Heart left ventricle (tissue), 16 donors: Measurements from ENCODE around the gene BRPF1. TPM values are rescaled to one million over a fixed set of nuclear protein-coding genes. Genes with fewer than 3 reads are reported as not detected.
A peak's percentile ranks its signal among the peaks of the same experiment; 100 is the strongest.

Experiments used
- ATAC-seq, 4 donors: fragments of 200-7000 bp; cut with Tn5 transposase; one replicate each; pipeline ENCODE4 v1.9.1; 2020 to 2022; ENCODE audit warnings: moderate library complexity in 4 of 4, mild to moderate bottlenecking in 3 of 4, moderate number of reproducible peaks in 1 of 4
- DNase-seq, 5 donors: peaks; one replicate each; pipeline ENCODE4 v3.0.0-alpha.2; 2020
- H3K27ac ChIP-seq, 12 donors: fragments of 200-600 bp; sonication (generic) in 4 of 12; one replicate each; pipeline versions ENCODE4 v1.5.0 to v1.8.0; 2016 to 2022; ENCODE audit warnings: mild to moderate bottlenecking in 2 of 12
- H3K27me3 ChIP-seq, 9 donors: fragments of 200-600 bp; sonication (generic) in 2 of 9; one replicate each; pipeline versions ENCODE4 v1.5.1 to v1.8.0; 2016 to 2022; ENCODE audit warnings: mild to moderate bottlenecking in 3 of 9
- H3K36me3 ChIP-seq, 9 donors: fragments of 200-600 bp; sonication (generic) in 2 of 9; one replicate each; pipeline versions ENCODE4 v1.5.0 to v1.8.0; 2018 to 2022; ENCODE audit warnings: mild to moderate bottlenecking in 2 of 9
- H3K4me1 ChIP-seq, 12 donors: fragments of 200-600 bp; sonication (generic) in 4 of 12; one replicate each; pipeline versions ENCODE4 v1.5.0 to v1.8.0; 2016 to 2022; ENCODE audit warnings: mild to moderate bottlenecking in 3 of 12
- H3K4me3 ChIP-seq, 12 donors: fragments of 200-600 bp; sonication (generic) in 4 of 12; one replicate each; pipeline versions ENCODE4 v1.5.0 to v1.8.0; 2017 to 2022; ENCODE audit warnings: mild to moderate bottlenecking in 9 of 12, moderate library complexity in 4 of 12
- H3K9me3 ChIP-seq, 12 donors: fragments of 200-600 bp; sonication (generic) in 4 of 12; one replicate each; pipeline versions ENCODE4 v1.5.0 to v1.8.0; 2016 to 2022; ENCODE audit warnings: mild to moderate bottlenecking in 1 of 12
- CTCF ChIP-seq, 12 donors: fragments of 200-600 bp; sonication (generic) in 4 of 12; IDR thresholded peaks; one replicate each; pipeline versions ENCODE4 v1.5.0 to v1.8.0; 2018 to 2022; ENCODE audit warnings: antibody characterized with exemption in 12 of 12, mild to moderate bottlenecking in 5 of 12
- POLR2A ChIP-seq, 2 donors: fragments of 450-650 bp; IDR thresholded peaks; one replicate each; pipeline ENCODE4 v1.6.1; 2017; ENCODE audit warnings: antibody characterized with exemption in 2 of 2, mild to moderate bottlenecking in 2 of 2, moderate library complexity in 2 of 2
- WGBS, 4 donors: extraction: QIAGEN DNeasy Blood & Tissue Kit in 2 of 4; methylation state at CpG; one replicate each; pipeline versions ENCODE4 v1.1.5 to v1.1.7; 2013 to 2018; 5-methylcytosine and 5-hydroxymethylcytosine counted together
- intact Hi-C, 10 donors: fragments of 100-400 bp; cut with DNase I; formaldehyde crosslinking; loops; one replicate each; pipeline versions ENCODE4 v1.11.1 to v1.14.2; 2022
- polyA plus RNA-seq, 2 donors: library from polyadenylated mRNA; stranded (reverse); fragments of 200-250 nt; gene quantifications; one replicate each; pipeline ENCODE4 v1.2.3, GENCODE V29; 2013
- total RNA-seq, 9 donors: library from RNA; depleted of rRNA in 2 of 9; stranded (reverse); fragments of >200 nt in 2 of 9; fragmentation: NEBNext Ultra II Directional in 3 of 9; extraction: Animal tissue kit (Norgen Biotek cat#: 25700) in 3 of 9; gene quantifications; one replicate each; pipeline versions ENCODE4 v1.1.0 to v1.2.4, GENCODE V29; 2016 to 2023
- donor health status: ischemic (EF 13 %, LVEDD 7.1; RV severe dilation, severe dysfunction).
- donor health status: healthy with polysubstance abuse.
- donor health status: DM: no; HTN: yes; CAD: no.
- donor health status: DM: no; HTN: no; CAD: no.
- donor health status: ischemic (EF 25% LVEDD 6.9; RV normal size, moderate dysfunction).
- donor health status: ischemic (EF 25% LVEDD 5.7; RV mildly dilated, moderate dysfunction).
- donor health status: healthy.
- donor health status: DM: yes; HTN: yes; CAD: no.
- donor health status: ischemic (EF 35%, LVEDD 5.7; RV mildly dilated, moderate dysfunction).
- donor health status: nonischemic (EF 11% LVEDD 7.7; RV severe dilation, severe dysfunction).
- donor health status: DM: yes; HTN: yes; CAD: no.
- donor health status: PGD.
- donor health status: ischemic (EF 29% LVEDD 5.4; RV normal size, mild dysfunction).
- donor health status: nonischemic (EF 23%, LVEDD 6.1; RV moderate dilation, normal function).

The BRPF1 gene
- total and polyA plus RNA-seq, 11 donors = 5.5 to 17.8 (median 10.6) TPM

- intact Hi-C loops = no loop called here
- no peaks in the 10 kb centered on the region for H3K9me3 ChIP-seq
- peaks cover 0 to 20% (median 6%) of the 10 kb centered on the region in 9 donors for H3K27me3 ChIP-seq
- ATAC-seq = peak in 3 of 4 donors; percentile 69 to 74 (median 70)
- H3K4me1 ChIP-seq = peaks cover 0 to 18% (median 12%) of the 10 kb centered on the region in 12 donors
- no peak for TF ChIP-seq POLR2A (IDR thresholded peaks at IDR 0.05)
- TF ChIP-seq CTCF (IDR thresholded peaks at IDR 0.05) = no peak
- H3K4me3 ChIP-seq = peak overlapping the region in 11 of 12 donors; percentile 1 to 43 (median 36)
- DNase-seq = peak in 3 of 5 donors; percentile 33 to 59 (median 40)
- 1 to 3% (median 1%) methylated on average over 23 to 62 of the region's 62 CpGs for WGBS, 4 donors
- H3K36me3 ChIP-seq = peaks cover 0 to 35% (median 34%) of the 10 kb centered on the region in 9 donors
- no peak overlapping the region for H3K27ac ChIP-seq
Measured at GRCh38 chr3:9704347-9705322, 26.9 kb upstream of the BRPF1 start.

DNA sequence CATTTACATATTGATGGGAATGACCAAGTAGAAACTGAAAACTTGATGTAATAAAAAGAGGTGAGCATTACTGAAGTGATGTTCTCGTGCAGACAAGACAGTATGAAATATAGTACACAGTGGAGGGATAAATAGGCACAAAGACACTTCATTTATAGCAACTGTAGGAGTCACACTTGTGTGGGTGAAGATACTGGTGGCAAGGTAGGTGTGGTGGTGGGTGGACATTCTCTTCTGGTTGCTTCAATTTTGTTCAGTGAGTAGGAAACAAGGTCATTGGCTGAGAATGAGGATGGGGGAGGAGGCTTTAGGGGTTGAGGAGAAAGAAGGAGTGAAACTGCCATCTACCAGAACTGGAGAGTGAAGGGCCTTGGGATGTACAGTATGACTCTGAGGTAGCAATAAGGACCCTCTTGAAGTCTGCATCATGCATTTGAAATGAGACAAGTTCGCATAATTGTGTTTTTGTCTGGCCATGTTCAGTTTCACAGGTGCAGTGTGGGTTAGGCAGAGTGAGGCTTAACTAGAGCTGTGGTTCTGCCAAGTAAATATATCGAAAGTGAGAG lies 21.3 kb upstream of the BRPF1 start:
- no peak for ATAC-seq
- intact Hi-C loops = loop anchor here in 1 of 10 donors (10.0 kb wide), 2 partner anchors 235 to 325 kb away; no protein-coding TSS in a partner anchor
- peaks cover 0 to 5% (median 0%) of the 10 kb centered on the region in 9 donors for H3K27me3 ChIP-seq
- H3K4me3 ChIP-seq = no peak overlapping the region
- 78 to 86% (median 82%) methylated on average over 3 of the region's 3 CpGs for WGBS, 4 donors
- H3K36me3 ChIP-seq = no peaks in the 10 kb centered on the region
- no peaks in the 10 kb centered on the region for H3K9me3 ChIP-seq
- no peak overlapping the region for H3K27ac ChIP-seq
- peaks cover 0 to 3% (median 0%) of the 10 kb centered on the region in 12 donors for H3K4me1 ChIP-seq
- no peak for DNase-seq
- TF ChIP-seq POLR2A (IDR thresholded peaks at IDR 0.05) (no peak), CTCF (IDR thresholded peaks at IDR 0.05) (no peak)

DNA sequence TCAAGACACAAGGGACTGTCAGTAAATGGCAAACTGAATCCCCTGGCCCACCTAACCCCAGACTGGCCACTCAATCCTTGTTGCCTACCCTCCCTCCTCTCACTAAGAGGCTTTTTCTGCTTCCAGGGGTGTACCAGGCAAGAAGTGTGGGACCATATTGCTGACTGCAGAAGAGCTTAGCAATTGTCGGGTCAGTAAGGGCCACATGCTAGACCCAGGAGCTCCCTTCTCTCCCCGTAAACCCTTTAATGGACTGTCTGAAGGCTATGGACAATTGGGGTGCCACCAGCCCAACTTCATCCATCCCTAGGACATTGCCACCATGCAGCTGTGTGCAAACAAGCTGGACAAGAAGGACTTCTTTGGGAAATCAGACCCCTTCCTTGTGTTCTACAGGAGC lies 19.1 kb upstream of the BRPF1 start:
- 68 to 89% (median 86%) methylated on average over 2 of the region's 2 CpGs for WGBS, 4 donors
- DNase-seq (no peak), ATAC-seq (no peak)
- H3K4me1 ChIP-seq = peaks cover 0 to 21% (median 0%) of the 10 kb centered on the region in 12 donors
- TF ChIP-seq POLR2A (IDR thresholded peaks at IDR 0.05) = no peak
- TF ChIP-seq CTCF (IDR thresholded peaks at IDR 0.05) = no peak
- H3K4me3 ChIP-seq = no peak overlapping the region
- H3K9me3 ChIP-seq = no peaks in the 10 kb centered on the region
- intact Hi-C loops = loop anchor here in 1 of 10 donors (10.0 kb wide), 2 partner anchors 232 to 322 kb away; no protein-coding TSS in a partner anchor
- no peaks in the 10 kb centered on the region for H3K27me3 ChIP-seq
- no peaks in the 10 kb centered on the region for H3K36me3 ChIP-seq
- H3K27ac ChIP-seq = no peak overlapping the region

DNA sequence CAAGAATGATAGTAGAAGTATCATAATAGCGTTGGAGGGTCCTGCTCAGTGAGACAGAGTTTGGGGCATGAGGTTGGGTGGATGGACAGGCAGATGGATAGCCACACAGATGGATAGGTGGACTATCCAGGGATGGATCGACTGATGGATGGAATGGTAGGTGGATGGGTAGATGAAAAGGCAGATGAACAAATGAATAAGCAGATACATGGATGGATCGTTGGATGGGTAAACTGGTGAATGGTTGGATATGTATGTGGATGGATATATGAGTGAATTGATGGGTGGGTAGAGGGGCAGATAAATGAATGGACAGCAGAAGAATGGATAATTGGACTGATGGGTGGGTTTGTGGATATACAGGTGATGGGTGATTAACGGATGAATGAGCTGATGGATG lies 18.4 kb upstream of the BRPF1 start:
- no peaks in the 10 kb centered on the region for H3K36me3 ChIP-seq
- ATAC-seq = no peak
- TF ChIP-seq CTCF (IDR thresholded peaks at IDR 0.05) = no peak
- no peak for TF ChIP-seq POLR2A (IDR thresholded peaks at IDR 0.05)
- no peaks in the 10 kb centered on the region for H3K27me3 ChIP-seq
- intact Hi-C loops = loop anchor here in 1 of 10 donors (10.0 kb wide), 2 partner anchors 232 to 322 kb away; no protein-coding TSS in a partner anchor
- peaks cover 0 to 21% (median 0%) of the 10 kb centered on the region in 12 donors for H3K4me1 ChIP-seq
- H3K4me3 ChIP-seq = no peak overlapping the region
- H3K9me3 ChIP-seq = no peaks in the 10 kb centered on the region
- no peak for DNase-seq
- H3K27ac ChIP-seq = no peak overlapping the region
- WGBS, 4 donors = 84 to 88% (median 86%) methylated on average over 4 of the region's 4 CpGs
